HG03196 (cell line): ENCODE data around the gene HMCN2.

Source experiments
- ATAC-seq: cut with Tn5 transposase; IDR thresholded peaks from one replicate; pipeline ENCODE4 v1.9.1; 2021; ENCODE audit not compliant: unreplicated experiment

The HMCN2 gene

GRCh38 chr9:130341839-130342713, 76.5 kb downstream of the HMCN2 start:
- no peak for ATAC-seq

GRCh38 chr9:130342714-130343085, 77.1 kb downstream of the HMCN2 start:
- ATAC-seq, result no peak

GRCh38 chr9:130343445-130343918, 77.9 kb downstream of the HMCN2 start:
- ATAC-seq, result no peak

DNA sequence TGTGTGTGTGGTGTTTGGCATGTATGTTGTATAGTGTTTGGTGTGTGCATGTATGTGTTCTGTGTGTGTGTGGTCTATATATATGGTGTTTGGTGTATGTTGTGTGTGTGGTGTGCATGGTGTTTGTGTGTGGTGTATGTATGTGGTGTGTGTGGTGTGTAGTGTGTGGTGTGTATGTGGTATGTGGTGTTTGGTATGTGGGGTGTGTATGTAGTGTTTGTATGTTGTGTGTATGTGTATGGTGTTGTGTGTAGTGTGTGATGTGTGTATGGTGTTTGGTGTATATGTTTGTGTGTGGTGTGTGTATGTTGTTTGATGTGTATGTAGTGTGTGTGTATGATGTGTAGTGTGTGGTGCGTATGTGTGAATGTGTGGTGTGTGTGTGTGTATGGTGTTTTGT, 78.8 kb downstream of the HMCN2 start:
- ATAC-seq, result no peak

DNA sequence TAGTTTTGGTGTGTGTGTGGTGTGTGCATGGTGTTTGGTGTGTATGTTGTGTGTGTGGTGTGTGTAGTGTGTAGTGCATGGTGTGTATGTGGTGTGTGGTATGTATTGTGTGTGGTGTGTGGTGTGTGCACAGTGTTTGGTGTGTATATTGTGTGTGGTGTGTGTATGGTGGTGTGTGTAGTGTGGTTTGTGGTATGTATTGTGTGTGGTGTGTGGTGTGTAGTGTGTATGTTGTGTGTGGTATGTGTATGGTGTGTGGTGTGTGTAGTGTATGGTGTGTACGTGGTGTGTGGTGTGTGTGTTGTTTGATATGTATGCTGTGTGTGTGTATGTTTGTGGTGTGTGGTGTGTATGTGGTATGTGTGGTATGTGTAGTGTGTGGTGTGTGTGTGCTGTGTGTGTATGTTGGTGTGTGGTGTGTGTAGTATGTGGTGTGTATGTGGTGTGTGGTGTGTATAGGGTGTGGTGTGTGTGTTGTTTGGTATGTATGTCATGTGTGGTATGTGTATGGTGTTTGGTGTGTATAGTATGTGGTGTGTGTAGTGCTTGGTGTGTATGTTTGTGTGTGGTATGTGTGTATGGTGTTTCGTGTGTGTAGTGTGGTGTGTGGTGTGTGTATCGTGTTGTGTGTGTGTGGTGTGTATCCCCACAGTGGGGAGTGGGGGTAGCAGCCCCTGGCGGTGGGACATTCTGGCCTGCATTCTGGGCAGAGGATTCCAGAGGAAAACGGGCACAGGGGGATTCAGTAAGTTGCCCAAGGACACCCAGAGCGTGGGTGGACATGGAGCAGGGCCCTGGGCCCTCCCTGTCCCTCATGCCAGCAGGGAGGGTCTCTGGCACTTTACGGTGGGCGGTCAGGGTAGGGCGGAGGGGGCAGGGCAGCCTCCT, 79.7 kb downstream of the HMCN2 start:
- ATAC-seq, result no peak

GRCh38 chr9:130345897-130346385, 80.4 kb downstream of the HMCN2 start:
- ATAC-seq, result no peak

GRCh38 chr9:130346431-130346830, 80.9 kb downstream of the HMCN2 start:
- ATAC-seq, result no peak

GRCh38 chr9:130347036-130347435, 81.5 kb downstream of the HMCN2 start:
- no peak for ATAC-seq

DNA sequence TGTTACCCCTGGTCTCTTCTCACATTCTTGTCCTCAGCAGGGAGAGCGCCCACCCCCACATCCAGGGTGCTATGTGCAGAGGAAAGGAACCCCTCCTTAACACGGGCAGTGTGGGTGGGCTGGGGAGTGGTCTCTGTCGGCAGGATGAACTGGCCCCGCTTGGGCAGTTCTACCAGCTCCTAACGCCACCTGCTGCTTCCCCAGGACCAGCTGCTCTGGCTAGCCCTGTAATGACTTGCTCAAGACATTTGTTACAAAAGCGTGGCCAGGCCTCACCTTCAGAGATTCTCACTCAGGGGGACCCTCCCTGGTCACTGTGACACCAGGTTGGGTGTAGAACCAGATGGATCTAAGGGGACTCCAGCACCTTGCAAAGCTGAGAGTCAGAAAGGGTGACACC, 82.4 kb downstream of the HMCN2 start:
- ATAC-seq, result no peak

GRCh38 chr9:130348341-130348740, 82.8 kb downstream of the HMCN2 start:
- ATAC-seq, result no peak

- no peak for ATAC-seq
Observed at GRCh38 chr9:130348881-130349280, 83.3 kb downstream of the HMCN2 start.

- no peak for ATAC-seq
Observed at GRCh38 chr9:130349398-130349797, 83.8 kb downstream of the HMCN2 start.

GRCh38 chr9:130351343-130351742, 85.8 kb downstream of the HMCN2 start:
- no peak for ATAC-seq

DNA sequence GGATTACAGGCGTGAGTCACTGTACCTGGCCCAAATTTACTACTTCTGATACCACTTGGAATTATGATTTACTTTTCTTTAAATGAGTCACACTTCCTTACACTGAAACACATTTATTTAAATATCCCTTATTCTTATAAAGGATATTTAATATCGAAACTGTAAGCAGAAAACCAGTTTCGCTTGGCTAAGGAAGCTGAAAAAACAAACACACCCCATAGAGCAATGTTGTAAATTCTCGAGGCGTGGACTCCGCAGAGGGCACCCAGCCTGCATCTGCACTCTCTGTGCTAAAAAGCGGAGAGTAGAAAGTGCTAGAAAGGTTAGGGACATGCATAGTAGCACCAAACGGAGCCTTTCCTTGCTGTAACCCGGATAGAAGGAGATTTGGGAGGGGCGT, 86.5 kb downstream of the HMCN2 start:
- no peak for ATAC-seq

DNA sequence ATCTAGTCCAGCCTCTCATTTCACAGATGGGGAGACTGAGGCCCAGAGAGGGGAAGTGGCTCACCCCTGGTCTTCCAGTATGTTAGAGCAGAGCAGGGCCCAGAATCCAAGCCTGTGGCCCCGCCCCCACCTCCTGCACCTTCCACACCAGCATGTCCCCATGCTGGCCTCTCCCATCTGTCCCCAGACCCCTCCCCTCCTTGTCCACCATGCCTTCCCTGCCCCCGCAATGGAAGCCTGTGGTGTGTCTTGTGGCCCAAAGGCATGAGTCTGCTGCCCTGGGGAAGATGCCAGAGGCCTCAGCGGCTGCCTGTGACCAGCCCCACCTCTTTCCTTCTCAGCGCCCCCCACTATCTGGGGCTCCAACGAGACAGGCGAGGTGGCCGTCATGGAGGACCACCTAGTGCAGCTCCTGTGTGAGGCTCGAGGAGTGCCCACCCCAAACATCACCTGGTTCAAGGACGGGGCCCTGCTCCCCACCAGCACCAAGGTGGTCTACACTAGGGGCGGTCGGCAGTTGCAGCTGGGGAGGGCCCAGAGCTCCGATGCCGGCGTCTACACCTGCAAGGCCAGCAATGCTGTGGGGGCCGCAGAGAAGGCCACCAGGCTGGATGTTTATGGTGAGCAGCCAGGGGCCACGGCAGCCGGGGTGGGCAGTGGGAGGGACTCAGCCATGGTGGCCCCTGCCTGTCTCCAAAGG, 87.2 kb downstream of the HMCN2 start:
- no peak for ATAC-seq

DNA sequence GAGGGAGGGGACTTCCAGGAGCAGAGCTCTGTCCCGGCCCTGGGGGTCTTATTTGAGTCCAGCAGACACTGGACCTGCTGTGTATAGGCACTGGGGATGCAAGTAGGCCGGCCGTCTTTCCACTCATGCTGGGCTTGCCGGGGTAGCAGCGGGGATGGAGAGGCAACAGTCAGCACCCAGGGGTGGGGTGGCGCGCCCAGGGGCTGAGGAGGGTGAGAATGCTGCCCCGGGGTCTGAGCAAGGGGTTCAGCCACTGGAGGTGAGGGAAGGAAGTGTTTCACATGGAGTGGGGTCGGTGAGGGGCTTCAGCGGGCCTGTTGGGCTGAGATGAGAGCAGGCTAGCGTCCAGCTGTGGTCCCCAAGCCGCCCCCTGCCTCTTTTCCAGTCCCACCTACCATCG, 88.8 kb downstream of the HMCN2 start:
- ATAC-seq, result no peak

- ATAC-seq, result no peak
Observed at GRCh38 chr9:130354806-130355205, 89.2 kb downstream of the HMCN2 start.

DNA sequence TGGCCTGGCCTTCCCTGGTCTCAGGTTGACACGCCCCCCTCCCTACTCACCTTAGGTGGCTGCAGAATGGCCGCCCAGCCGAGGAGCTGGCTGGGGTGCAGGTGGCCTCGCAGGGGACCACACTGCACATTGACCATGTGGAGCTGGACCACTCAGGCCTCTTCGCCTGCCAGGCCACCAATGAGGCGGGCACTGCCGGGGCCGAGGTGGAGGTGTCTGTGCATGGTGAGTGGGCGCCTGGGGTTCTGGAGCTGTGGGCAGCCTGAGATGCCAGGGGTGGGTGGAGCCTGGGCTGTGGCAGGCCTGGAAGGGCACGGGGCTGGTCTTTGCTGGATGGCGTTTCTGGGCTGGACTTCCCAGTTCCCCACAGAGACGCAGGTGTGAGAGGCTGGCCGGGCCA, 90.5 kb downstream of the HMCN2 start:
- no peak for ATAC-seq

DNA sequence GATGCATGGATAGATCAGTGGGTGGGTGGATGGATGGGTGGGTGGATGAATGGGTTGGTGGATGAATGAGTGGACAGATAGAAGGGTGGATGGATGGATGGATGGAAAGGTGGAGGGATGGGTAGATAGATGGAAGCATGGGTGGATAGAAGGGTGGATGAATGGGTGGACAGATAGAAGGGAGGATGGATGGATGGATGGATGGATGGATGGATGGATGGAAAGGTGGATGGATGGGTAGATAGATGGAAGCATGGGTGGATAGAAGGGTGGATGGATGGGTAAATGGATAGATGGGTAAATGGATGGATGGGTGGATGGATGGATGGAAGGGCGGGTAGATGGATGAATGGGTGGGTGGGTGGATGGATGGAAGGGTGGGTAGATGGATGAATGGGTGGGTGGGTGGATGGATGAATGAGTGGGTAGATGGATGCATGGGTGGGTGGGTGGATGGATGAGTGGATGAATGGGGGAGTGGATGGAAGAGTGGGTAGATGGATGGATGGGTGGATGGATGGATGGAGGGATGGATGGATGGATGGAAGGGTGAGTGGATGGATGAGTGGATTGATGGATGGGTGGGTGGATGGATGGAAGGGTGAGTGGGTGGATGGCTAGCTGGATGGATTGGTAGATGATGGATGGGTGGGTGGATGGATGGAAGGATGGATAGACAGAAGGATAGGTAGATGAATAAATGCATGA, 91.5 kb downstream of the HMCN2 start:
- no peak for ATAC-seq

- ATAC-seq, result no peak
Observed at GRCh38 chr9:130358928-130359327, 93.4 kb downstream of the HMCN2 start.

GRCh38 chr9:130359819-130360218, 94.3 kb downstream of the HMCN2 start:
- no peak for ATAC-seq
